Activated CD4-positive, alpha-beta T cell treated with anti-CD3 and anti-CD28 coated beads, Interleukin-10, Interleukin-2, amounts not matched to agents 100 ng/mL and 50 ng/mL, durations not matched to agents 16 hours and 8 hours (primary cell): ENCODE measurements around the gene AKAP12.

ENCODE experiments used
- DNase-seq: peaks from one replicate; pipeline ENCODE4 v3.0.0-alpha.2; 2020

AKAP12 gene

GRCh38 chr6:151385177-151385576 lies 145.4 kb downstream of the AKAP12 start:
- peak; percentile 57 for DNase-seq

DNA sequence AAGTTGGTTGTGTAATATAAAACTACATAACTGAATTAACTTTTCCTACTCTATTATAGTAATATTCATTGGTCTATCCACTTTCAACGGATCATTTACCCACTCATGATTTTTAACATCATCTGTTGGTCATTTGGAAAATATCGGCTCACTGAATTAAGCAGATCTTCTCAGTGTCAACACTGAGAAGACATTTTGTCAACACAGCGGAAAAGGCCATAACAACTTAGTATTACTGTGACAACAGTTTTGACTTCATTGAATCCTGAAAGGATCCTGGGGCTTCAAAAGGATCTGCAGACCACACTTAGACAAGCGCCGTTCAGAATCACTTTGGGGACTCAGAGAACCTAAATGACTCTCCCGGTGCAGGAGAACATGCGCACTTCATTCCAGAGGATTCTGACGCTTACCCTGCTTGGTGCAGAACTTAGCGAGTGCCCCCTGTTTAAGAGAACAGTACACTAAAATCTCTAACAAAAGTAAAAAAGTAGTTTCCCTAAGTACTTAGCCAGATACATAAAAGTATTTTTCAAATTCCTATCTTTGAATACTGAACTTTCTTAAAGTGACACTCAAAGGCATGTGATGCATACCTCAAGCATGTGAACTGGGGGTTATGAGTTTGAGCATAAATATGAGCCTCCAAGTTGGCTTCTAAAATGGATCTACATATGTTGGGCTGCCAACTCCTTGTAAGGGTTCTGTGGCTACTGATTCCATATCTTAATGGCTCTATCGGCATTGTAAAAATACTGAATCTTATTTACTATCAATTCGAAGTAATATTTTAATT lies 147.6 kb downstream of the AKAP12 start:
- DNase-seq, result no peak

GRCh38 chr6:151388236-151388635 lies 148.5 kb downstream of the AKAP12 start:
- no peak for DNase-seq

- no peak for DNase-seq
Observed at GRCh38 chr6:151388997-151389617, 149.3 kb downstream of the AKAP12 start.

GRCh38 chr6:151389618-151390275 lies 150.0 kb downstream of the AKAP12 start:
- peak; percentile 51 for DNase-seq

- DNase-seq, result peak; percentile 99
Observed at GRCh38 chr6:151390276-151390850, 150.6 kb downstream of the AKAP12 start.

GRCh38 chr6:151390851-151391470 lies 151.2 kb downstream of the AKAP12 start:
- DNase-seq, result peak; percentile 81

- peak; percentile 75 for DNase-seq
Observed at GRCh38 chr6:151391471-151392413, 152.0 kb downstream of the AKAP12 start, which contains the start of gene ZBTB2. ZBTB2 (minus strand) TSS chr6:151391559; CDS start chr6:151373637, 17,922 bp downstream.

DNA sequence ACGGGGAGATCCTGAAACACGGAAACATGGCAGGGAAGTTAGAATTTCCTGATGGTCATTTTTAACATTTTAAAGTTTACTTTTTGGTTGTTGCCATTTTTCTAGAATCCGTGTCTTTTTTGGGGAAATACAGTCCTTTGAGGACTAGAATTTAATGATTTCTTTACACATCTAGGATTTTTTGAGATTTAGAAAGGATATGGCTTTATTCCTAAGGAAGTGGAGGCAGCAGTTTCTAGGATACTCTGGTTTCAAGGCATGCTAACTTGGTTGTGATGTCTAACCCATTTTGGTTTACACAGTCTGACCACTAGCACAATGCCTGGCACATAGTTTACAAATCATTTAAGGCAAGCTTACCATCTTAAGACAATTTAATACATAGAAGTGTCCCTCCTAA lies 152.7 kb downstream of the AKAP12 start:
- no peak for DNase-seq

GRCh38 chr6:151393410-151393809 lies 153.6 kb downstream of the AKAP12 start:
- no peak for DNase-seq

- peak; percentile 30 for DNase-seq
Observed at GRCh38 chr6:151399679-151400078, 159.9 kb downstream of the AKAP12 start.

GRCh38 chr6:151400473-151400872 lies 160.7 kb downstream of the AKAP12 start:
- DNase-seq, result no peak

DNA sequence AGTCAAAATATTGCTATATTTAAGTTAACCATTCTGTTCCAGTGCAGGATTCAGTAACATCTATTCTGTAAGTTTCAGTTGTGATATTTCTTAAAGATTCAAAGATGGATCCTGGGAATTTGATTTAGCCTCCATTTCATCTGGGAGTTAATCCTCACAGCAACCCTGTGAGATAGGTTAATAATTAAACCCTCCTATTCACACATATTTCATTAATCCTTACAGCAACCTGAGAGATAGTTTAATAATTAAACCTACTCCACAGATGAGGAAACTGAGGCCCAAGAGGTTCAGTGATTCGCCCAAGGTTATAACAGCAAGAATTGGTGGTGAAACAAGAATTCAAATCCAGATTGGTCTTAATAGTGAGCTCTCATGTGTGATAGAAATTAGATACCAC lies 162.5 kb downstream of the AKAP12 start:
- DNase-seq, result no peak

DNA sequence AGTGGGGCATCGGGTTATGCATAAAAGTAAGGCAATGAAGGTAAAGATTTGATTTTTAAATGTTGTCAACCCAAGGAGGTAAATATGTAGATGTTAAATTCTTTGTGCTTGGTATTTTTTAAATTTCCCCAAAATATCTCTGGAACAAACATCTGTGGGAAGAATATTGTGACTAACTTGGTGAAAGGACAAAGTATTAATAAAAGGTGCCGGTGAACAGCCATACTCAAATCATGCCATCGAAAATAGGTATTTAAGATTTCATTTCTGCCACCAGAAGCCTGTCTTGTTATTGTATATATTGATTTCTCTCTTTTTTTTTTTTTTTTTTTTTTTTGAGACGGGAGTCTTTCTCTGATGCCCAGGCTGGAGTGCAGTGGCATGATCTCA lies 164.1 kb downstream of the AKAP12 start:
- no peak for DNase-seq
